Glutamatergic neuron (in vitro differentiated cells): Measurements from ENCODE around the gene PDLIM1. TPM values are rescaled to one million over a fixed set of nuclear protein-coding genes. Genes with fewer than 3 reads are reported as not detected.

Source experiments
- DNase-seq: peaks from one replicate; pipeline ENCODE4 v3.0.0; 2022
- H3K27ac Mint-ChIP-seq: one replicate; pipeline ENCODE4 v1.8.0; 2020; ENCODE audit warnings: mild to moderate bottlenecking, mixed read lengths, inconsistent platforms; ENCODE audit not compliant: unreplicated experiment
- H3K27me3 Mint-ChIP-seq: one replicate; pipeline ENCODE4 v1.8.0; 2020; ENCODE audit warnings: mild to moderate bottlenecking, moderate library complexity, mixed read lengths, inconsistent platforms; ENCODE audit not compliant: unreplicated experiment
- H3K36me3 Mint-ChIP-seq: one replicate; pipeline ENCODE4 v1.8.0; 2020; ENCODE audit warnings: mild to moderate bottlenecking, mixed read lengths, inconsistent platforms; ENCODE audit not compliant: unreplicated experiment
- H3K4me1 Mint-ChIP-seq: one replicate; pipeline ENCODE4 v1.8.0; 2020; ENCODE audit warnings: mild to moderate bottlenecking, low read depth, mixed read lengths, inconsistent platforms; ENCODE audit not compliant: unreplicated experiment
- H3K4me3 Mint-ChIP-seq: one replicate; pipeline ENCODE4 v1.8.0; 2020; ENCODE audit warnings: mild to moderate bottlenecking, mixed read lengths, inconsistent platforms; ENCODE audit not compliant: unreplicated experiment
- H3K9me3 Mint-ChIP-seq: one replicate; pipeline ENCODE4 v1.8.0; 2020; ENCODE audit warnings: mild to moderate bottlenecking, moderate library complexity, mixed read lengths, inconsistent platforms; ENCODE audit not compliant: unreplicated experiment
- CTCF ChIP-seq: fragments of 200-600 bp; sonication (generic); IDR thresholded peaks from one replicate; pipeline ENCODE4 v1.5.0; 2021; ENCODE audit not compliant: partially characterized antibody, unreplicated experiment
- total RNA-seq: library from RNA; stranded (reverse); fragmentation: NEBNext Ultra II Directional; extraction: Animal tissue kit (Norgen Biotek cat#: 25700); gene quantifications from one replicate; pipeline ENCODE4 v1.2.1, GENCODE V29; 2021; ENCODE audit not compliant: unreplicated experiment

The PDLIM1 gene
- total RNA-seq, 1 donor from 2014 or later, result 6.4 TPM

GRCh38 chr10:95315509-95315908 lies 24.7 kb upstream of the PDLIM1 start:
- H3K4me3 Mint-ChIP-seq, result no peak overlapping the region
- H3K4me1 Mint-ChIP-seq, result peaks cover 31% of the 10 kb centered on the region
- H3K36me3 Mint-ChIP-seq, result peaks cover 5% of the 10 kb centered on the region
- peak overlapping the region; percentile 68 for H3K27ac Mint-ChIP-seq
- DNase-seq, result no peak
- peaks cover 2% of the 10 kb centered on the region for H3K9me3 Mint-ChIP-seq
- TF ChIP-seq CTCF, result no peak
- H3K27me3 Mint-ChIP-seq, result peaks cover 5% of the 10 kb centered on the region

- TF ChIP-seq CTCF, result no peak
- Mint-ChIP-seq H3K4me3 (peak overlapping the region; percentile 24), H3K36me3 (peaks cover 5% of the 10 kb centered on the region), H3K27ac (peak overlapping the region; percentile 19), H3K27me3 (peaks cover 5% of the 10 kb centered on the region), H3K9me3 (peaks cover 4% of the 10 kb centered on the region), H3K4me1 (peaks cover 31% of the 10 kb centered on the region)
- no peak for DNase-seq
Measured at GRCh38 chr10:95314192-95314918, 23.6 kb upstream of the PDLIM1 start.

GRCh38 chr10:95312986-95313495 lies 22.2 kb upstream of the PDLIM1 start:
- no peak overlapping the region for H3K4me3 Mint-ChIP-seq
- H3K27me3 Mint-ChIP-seq, result peaks cover 6% of the 10 kb centered on the region
- peaks cover 31% of the 10 kb centered on the region for H3K4me1 Mint-ChIP-seq
- no peak for DNase-seq
- H3K27ac Mint-ChIP-seq, result no peak overlapping the region
- H3K9me3 Mint-ChIP-seq, result peaks cover 4% of the 10 kb centered on the region
- TF ChIP-seq CTCF, result no peak
- peaks cover 5% of the 10 kb centered on the region for H3K36me3 Mint-ChIP-seq

- peaks cover 31% of the 10 kb centered on the region for H3K4me1 Mint-ChIP-seq
- H3K36me3 Mint-ChIP-seq, result peaks cover 5% of the 10 kb centered on the region
- no peak overlapping the region for H3K27ac Mint-ChIP-seq
- peaks cover 4% of the 10 kb centered on the region for H3K9me3 Mint-ChIP-seq
- H3K4me3 Mint-ChIP-seq, result no peak overlapping the region
- peaks cover 6% of the 10 kb centered on the region for H3K27me3 Mint-ChIP-seq
- TF ChIP-seq CTCF, result no peak
- DNase-seq, result no peak
Measured at GRCh38 chr10:95312257-95312656, 21.5 kb upstream of the PDLIM1 start.

- Mint-ChIP-seq H3K27ac (no peak overlapping the region), H3K36me3 (peaks cover 4% of the 10 kb centered on the region), H3K27me3 (peaks cover 5% of the 10 kb centered on the region), H3K4me1 (peaks cover 23% of the 10 kb centered on the region), H3K9me3 (peaks cover 4% of the 10 kb centered on the region), H3K4me3 (no peak overlapping the region)
- DNase-seq, result no peak
- no peak for TF ChIP-seq CTCF
Measured at GRCh38 chr10:95309958-95310357, 19.2 kb upstream of the PDLIM1 start.
